Stimulated activated CD4-positive, alpha-beta T cell treated with anti-CD3 and anti-CD28 coated beads, Interleukin-12 subunit alpha, Interleukin-12 subunit beta, amount 100 ng/mL, for 48 hours (primary cell): ENCODE data around the gene CLCF1.

Experiments used
- DNase-seq, 3 donors: peaks; one replicate each; pipeline ENCODE4 v3.0.0-alpha.2; 2020; ENCODE audit warnings: low read depth in 2 of 3, low spot score in 1 of 3

The CLCF1 gene

GRCh38 chr11:67396259-67396581, 22.8 kb upstream of the CLCF1 start:
- no peak for DNase-seq

- no peak for DNase-seq
These were observed 22.3 kb upstream of the CLCF1 start for GRCh38 chr11:67395555-67396258.

- DNase-seq, result no peak
These were observed 20.6 kb upstream of the CLCF1 start for GRCh38 chr11:67393990-67394389.

- DNase-seq, result no peak
These were observed 20.0 kb upstream of the CLCF1 start for GRCh38 chr11:67393437-67393836.

GRCh38 chr11:67392183-67392715, 18.9 kb upstream of the CLCF1 start:
- no peak for DNase-seq

- DNase-seq, result peak; percentile 86 to 94 (median 90)
These were observed 18.1 kb upstream of the CLCF1 start, which contains the start of gene RAD9A for GRCh38 chr11:67391304-67392182. Gene RAD9A (plus strand): TSS chr11:67391986. CDS start chr11:67392045, 59 bp downstream.

GRCh38 chr11:67390947-67391303, 17.5 kb upstream of the CLCF1 start:
- no peak for DNase-seq

GRCh38 chr11:67389477-67389876, 16.1 kb upstream of the CLCF1 start:
- DNase-seq, result no peak

GRCh38 chr11:67387518-67387917, 14.1 kb upstream of the CLCF1 start:
- no peak for DNase-seq

- no peak for DNase-seq
These were observed 13.7 kb upstream of the CLCF1 start for GRCh38 chr11:67387069-67387468.

GRCh38 chr11:67384851-67385366, 11.5 kb upstream of the CLCF1 start:
- DNase-seq, result no peak

- DNase-seq, result peak; percentile 70 to 91 (median 74)
These were observed 9.1 kb upstream of the CLCF1 start for GRCh38 chr11:67382276-67383136.

GRCh38 chr11:67381244-67381972, 8.0 kb upstream of the CLCF1 start:
- DNase-seq, result no peak

GRCh38 chr11:67379061-67380058, 6.0 kb upstream of the CLCF1 start:
- no peak for DNase-seq

- DNase-seq, result no peak
These were observed 5.1 kb upstream of the CLCF1 start for GRCh38 chr11:67378544-67378943.

- no peak for DNase-seq
These were observed 3.7 kb upstream of the CLCF1 start for GRCh38 chr11:67376873-67377808.

- no peak for DNase-seq
These were observed 2.8 kb upstream of the CLCF1 start for GRCh38 chr11:67376063-67376820.
